HG02763 (cell line): ENCODE results near the gene KNSTRN.

Experiments
- ATAC-seq: cut with Tn5 transposase; IDR thresholded peaks from one replicate; pipeline ENCODE4 v1.9.1; 2021; ENCODE audit warnings: mild to moderate bottlenecking, moderate library complexity; ENCODE audit not compliant: unreplicated experiment

The KNSTRN gene

DNA sequence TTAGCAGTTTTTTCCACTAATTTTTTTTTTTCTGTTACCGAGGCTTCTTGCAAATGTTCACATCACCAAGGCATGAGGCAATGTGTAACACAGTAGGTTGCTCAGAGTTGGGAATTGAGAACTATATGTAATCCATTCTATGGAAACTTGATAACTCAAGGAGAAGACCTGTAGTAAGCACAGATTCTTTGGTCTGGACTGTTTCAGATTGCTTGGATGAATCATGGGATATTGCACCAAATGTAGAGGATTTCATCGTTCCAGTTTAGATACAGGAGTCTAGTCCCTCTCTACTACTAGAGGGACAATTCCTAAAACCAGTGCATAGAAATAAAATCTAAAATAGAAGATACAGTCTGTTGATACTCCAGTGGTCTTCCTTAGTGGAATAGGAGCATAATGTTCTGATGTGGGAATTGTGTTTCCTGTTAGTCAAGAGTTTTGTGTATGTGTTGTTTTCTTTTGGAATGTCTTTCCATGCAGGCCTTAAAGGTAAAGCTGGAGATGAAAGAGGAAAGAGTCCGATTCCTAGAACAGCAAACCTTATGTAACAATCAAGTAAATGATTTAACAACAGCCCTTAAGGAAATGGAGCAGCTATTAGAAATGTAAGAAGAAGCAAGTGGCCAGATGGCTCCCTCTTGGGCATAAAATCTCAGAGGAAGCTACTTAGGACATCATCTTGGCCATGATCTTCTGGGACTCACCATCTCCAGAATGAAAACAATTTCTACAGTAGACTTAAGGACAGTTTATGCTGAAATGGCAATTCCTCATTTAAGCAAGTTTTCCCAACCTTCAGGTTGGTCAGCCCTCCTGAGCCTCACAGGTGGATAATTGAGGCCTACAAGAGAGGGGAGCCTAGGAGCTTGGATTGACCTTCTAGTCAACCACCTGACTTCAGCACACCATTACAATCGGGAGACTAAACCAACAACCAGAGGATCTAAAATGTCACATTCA lies 10.7 kb downstream of the KNSTRN start:
- ATAC-seq, result no peak

GRCh38 chr15:40397688-40398412 lies 15.3 kb downstream of the KNSTRN start:
- ATAC-seq, result no peak

- ATAC-seq, result peak; percentile 58
Measured at GRCh38 chr15:40398413-40398873, 15.9 kb downstream of the KNSTRN start.

DNA sequence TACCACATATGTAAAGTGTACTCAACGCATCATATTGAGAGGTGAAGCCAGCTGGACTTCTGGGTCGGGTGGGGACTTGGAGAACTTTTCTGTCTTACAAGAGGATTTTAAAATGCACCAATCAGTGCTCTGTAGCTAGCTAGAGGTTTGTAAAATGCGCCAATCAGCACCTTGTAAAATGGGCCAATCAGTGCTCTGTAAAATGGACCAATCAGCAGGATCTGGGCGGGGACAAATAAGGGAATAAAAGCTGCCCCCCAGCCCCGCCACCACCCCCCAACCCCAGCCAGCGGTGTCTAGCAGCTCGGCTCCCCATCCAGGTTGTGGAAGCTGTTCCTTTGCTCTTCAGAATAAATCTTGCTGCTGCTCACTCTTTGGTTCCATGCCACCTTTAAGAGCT lies 16.8 kb downstream of the KNSTRN start:
- ATAC-seq, result no peak

GRCh38 chr15:40405501-40406381 lies 23.2 kb downstream of the KNSTRN start, which contains the start of gene IVD:
IVD (plus strand) TSS chr15:40405795; CDS start chr15:40405828, 33 bp downstream.
- peak; percentile 85 for ATAC-seq

- ATAC-seq, result peak; percentile 37
Measured at GRCh38 chr15:40407330-40407990, 24.9 kb downstream of the KNSTRN start.

DNA sequence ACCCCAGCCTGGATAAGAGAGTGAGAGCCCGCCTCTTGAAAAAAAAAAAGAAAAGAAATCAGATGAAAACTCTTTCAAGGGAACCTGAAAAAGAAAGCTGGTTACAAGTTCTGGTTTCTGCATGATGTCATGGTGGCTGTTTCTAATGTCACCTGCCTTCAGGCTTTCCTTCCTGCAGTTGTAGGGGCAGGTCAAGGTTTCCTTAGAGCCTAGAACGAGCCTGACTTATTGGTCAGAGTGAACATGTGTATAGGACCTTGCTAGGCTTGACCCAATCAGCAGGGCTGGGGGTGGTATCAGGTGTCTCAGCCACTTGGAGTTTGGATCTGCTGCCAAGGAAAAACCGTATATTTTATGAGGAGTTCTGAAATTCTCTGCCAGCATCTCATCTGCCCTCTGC lies 26.8 kb downstream of the KNSTRN start:
- no peak for ATAC-seq

DNA sequence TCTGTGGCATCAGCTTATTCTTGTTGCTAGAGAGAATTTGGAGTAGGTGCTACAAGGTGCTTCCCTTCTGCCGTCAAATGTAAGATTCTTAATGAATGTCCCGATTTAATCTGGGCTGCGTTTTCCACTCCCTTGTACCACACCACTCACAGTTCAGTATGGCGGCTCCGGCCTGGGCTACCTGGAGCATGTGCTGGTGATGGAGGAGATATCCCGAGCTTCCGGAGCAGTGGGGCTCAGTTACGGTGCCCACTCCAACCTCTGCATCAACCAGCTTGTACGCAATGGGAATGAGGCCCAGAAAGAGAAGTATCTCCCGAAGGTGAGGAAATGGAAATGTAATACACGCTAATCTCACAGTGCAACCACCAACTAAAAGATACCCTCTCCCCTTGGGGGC lies 28.0 kb downstream of the KNSTRN start:
- no peak for ATAC-seq

DNA sequence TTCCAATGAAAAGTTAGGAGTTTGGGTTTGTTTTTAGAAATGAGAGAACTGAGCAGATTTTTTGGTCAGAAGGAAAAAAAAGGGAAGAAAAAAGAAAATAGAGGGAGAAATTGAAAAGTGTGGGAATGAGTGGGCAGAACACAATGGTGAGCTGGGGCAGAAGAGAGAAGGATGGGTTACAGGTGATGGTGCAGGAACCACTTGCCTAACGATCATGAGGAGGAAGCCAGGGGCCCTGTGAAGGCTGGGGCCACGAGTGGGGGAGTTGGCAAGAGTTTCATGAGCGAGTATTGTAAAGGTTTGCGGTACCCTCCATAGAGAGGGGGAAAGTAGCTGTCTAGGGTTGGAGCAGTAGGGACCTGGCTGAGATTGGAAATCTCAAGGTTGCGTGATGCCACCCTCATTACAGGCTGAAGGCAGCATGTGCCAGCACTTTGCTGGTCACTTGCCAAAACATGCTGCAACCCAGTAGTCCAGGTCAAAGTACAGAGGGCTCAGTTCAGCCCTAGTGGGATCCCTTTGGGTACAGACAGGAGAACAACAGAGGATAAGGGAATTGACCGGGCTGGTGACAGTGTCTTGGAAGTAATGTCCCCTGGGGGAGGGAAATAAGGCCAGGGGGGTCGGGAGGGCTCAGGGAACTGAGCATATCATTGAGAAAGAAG lies 29.7 kb downstream of the KNSTRN start:
- ATAC-seq, result no peak

- no peak for ATAC-seq
Measured at GRCh38 chr15:40413036-40413435, 30.5 kb downstream of the KNSTRN start.

- ATAC-seq, result no peak
Measured at GRCh38 chr15:40414816-40415215, 32.3 kb downstream of the KNSTRN start.

DNA sequence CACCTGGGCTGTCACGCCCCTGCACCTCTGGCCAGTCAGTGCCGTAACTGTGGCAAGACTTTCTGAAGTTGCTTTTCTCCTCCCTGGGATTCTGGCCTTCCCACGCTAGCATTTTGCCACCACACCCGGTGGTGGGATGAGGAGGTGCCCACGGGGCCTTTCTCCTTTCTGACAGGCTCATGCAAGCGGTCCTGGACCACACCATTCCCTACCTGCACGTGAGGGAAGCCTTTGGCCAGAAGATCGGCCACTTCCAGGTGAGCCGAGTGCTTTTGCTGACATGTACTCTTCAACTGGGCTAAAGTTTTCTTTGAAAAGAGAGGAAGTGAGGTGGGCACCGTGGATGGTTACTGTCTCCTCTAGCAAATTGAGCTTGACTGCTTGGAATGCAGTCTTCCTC lies 32.7 kb downstream of the KNSTRN start:
- no peak for ATAC-seq

DNA sequence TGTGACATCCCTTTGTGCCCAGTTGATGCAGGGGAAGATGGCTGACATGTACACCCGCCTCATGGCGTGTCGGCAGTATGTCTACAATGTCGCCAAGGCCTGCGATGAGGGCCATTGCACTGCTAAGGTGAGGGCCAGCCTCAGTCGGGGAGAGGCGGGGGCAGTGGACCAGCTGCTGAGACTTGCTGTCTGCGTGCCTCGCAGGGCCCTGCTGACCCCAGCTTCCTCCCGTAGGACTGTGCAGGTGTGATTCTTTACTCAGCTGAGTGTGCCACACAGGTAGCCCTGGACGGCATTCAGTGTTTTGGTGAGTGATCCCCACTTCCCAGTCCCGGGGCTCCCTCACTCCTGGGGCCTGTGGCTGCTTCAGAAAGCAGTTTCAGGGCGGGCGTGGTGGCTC lies 33.5 kb downstream of the KNSTRN start:
- no peak for ATAC-seq

- ATAC-seq, result no peak
Measured at GRCh38 chr15:40418126-40418525, 35.6 kb downstream of the KNSTRN start.

DNA sequence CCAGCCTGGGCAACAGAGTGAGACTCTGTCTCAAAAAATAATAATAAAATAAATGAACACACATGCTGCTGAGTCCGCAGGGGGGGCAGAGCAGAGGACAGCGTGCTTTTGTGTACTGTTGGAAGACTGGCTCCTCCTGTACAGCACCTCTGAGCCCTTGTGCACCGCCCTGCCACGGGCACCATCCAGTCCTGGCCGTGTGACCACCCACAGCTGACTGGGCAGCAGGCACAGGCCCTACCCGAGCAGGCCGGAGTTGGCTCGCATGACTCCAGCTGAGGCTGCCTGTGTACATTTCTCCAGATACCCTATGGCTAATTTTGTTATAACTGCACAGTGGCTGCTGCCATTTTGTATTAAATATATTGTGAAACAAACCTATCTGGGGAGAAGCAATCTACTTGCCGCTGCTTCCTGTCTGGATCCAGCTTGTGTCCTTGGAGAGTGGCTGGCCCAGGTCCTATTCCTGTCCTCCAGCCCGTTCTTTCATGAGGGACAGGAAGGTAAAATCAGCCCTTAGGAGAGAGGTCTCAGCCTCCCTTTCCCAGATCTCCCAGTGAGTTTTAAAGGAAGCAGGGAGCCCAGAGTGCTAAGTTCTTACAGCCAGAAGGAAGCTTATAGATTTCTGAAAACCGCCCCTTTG lies 37.7 kb downstream of the KNSTRN start:
- no peak for ATAC-seq

- no peak for ATAC-seq
Measured at GRCh38 chr15:40420793-40421192, 38.3 kb downstream of the KNSTRN start.

- ATAC-seq, result no peak
Measured at GRCh38 chr15:40421246-40422157, 39.0 kb downstream of the KNSTRN start.

DNA sequence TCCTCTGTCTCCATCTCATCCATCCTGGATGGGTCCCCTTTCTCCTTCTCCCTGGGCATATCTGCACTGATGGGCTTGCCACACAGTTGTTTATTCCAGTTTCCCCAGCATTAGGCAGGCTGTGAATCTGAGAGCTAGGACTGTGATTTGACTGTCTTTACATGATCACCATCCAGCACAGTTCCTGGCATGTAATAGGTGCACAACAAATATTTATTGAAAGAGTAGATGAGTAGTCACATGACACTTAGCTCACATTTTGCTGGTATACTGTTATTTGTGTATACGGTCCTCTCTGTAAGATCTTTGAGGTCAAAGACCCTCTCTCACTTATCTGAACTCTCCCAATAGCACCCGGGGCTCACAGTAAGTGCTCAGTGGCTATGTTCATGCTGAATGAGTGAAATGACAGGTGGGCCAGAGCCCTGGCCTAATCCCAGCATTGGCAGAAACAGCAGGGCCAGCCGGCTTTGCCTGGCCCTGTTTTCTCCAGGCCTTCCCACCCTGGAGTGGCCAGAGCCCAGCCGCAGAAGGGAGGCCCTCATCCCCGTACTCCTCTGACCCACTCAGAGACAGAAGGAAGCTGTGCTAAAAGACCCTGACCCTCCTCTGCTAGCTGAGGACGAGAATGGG lies 42.1 kb downstream of the KNSTRN start:
- ATAC-seq, result no peak
